ENCODE measurements around the gene KEL.

DNA sequence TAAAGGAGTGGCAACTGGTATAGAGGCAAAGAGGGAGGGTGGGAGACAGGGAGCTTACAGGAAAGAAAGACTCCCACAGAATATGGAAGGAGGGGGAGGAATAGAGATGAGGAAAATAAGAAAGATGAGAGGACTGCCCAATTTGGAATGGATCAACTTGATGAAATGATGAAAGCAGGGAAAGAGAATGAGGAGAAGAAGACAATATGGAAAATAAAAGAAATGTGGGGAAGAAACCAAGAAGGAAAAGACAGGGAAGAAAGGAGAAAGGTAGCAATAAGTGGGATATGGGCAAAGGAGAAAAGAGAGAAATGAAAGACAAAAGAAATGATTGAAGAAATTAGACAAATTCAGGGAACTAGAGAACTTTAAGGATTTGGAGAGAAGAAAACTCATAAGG, 3.0 kb downstream of the KEL start:
- TF ChIP-seq CTCF (IDR thresholded peaks at IDR 0.05; ENCODE audit: low read depth, low read length, missing input control) (no peak), ZBTB33 (IDR thresholded peaks at IDR 0.05) (no peak)
- TF ChIP-seq, protein P1, sequence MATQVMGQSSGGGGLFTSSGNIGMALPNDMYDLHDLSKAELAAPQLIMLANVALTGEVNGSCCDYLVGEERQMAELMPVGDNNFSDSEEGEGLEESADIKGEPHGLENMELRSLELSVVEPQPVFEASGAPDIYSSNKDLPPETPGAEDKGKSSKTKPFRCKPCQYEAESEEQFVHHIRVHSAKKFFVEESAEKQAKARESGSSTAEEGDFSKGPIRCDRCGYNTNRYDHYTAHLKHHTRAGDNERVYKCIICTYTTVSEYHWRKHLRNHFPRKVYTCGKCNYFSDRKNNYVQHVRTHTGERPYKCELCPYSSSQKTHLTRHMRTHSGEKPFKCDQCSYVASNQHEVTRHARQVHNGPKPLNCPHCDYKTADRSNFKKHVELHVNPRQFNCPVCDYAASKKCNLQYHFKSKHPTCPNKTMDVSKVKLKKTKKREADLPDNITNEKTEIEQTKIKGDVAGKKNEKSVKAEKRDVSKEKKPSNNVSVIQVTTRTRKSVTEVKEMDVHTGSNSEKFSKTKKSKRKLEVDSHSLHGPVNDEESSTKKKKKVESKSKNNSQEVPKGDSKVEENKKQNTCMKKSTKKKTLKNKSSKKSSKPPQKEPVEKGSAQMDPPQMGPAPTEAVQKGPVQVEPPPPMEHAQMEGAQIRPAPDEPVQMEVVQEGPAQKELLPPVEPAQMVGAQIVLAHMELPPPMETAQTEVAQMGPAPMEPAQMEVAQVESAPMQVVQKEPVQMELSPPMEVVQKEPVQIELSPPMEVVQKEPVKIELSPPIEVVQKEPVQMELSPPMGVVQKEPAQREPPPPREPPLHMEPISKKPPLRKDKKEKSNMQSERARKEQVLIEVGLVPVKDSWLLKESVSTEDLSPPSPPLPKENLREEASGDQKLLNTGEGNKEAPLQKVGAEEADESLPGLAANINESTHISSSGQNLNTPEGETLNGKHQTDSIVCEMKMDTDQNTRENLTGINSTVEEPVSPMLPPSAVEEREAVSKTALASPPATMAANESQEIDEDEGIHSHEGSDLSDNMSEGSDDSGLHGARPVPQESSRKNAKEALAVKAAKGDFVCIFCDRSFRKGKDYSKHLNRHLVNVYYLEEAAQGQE (IDR thresholded peaks at IDR 0.05), result no peak

Measured in liver (tissue), 2 donors.